ENCODE measurements around the gene GAB1. TPM values are rescaled to one million over a fixed set of nuclear protein-coding genes. Genes with fewer than 3 reads are reported as not detected.

GAB1 gene
- total RNA-seq, 3 donors from 2014 or later (not counting 1 experiment from before 2014, with no cell fraction given) = 11.5 to 25.4 (median 11.9) TPM

DNA sequence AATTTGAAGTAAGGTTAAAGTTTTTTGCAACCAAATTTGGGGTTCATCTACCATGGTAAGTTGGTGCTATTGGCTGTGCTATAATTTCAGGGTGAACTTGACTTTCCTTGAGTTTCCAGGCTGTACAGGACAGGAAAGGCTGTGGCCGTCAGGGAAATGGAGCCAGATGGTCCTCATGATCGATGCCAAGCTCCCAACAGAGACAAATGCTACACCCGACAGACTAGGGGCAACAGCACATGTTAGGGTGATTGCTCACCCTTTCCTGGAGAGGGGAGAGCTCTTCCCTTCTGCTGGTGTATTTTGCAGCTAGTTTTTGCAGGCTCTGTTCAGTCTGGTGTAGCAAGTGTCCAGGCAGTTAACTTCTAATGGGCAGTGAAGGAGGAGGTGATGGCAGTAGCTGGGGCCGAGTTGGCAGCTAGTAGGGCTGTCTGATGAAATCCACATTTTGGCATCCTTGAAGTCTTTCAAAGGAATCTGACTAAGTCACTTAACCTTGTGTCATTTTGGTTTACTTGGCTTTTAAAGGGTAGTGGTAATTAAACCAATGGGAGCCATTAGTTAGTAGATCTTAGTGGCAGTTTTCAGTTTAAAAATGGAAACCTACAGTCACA is 47.8 kb downstream of the GAB1 start:
- no peak overlapping the region for H3K27ac Mint-ChIP-seq
- Histone ChIP-seq H3K36me3 (ENCODE audit: control insufficient read depth, insufficient read depth, low read length) (no peaks in the 10 kb centered on the region), H3K4me1 (ENCODE audit: control insufficient read depth, insufficient read depth, low read length) (peaks cover 10% of the 10 kb centered on the region), H3K9me3 (ENCODE audit: control insufficient read depth, insufficient read depth, low read length) (no peaks in the 10 kb centered on the region), H3K27me3 (ENCODE audit: control insufficient read depth, insufficient read depth, low read length) (no peaks in the 10 kb centered on the region), H3K4me3 (ENCODE audit: low read length) (no peak overlapping the region), H3K27ac (ENCODE audit: low read length) (no peak overlapping the region)
- intact Hi-C loops (cut with micrococcal nuclease) = no loop called here
- no peak overlapping the region for H3K4me3 Mint-ChIP-seq
- H3K9me3 Mint-ChIP-seq = no peaks in the 10 kb centered on the region
- WGBS (ENCODE audit: insufficient coverage) = 94% methylated on average over 4 of the region's 4 CpGs
- H3K36me3 Mint-ChIP-seq = no peaks in the 10 kb centered on the region
- TF ChIP-seq, protein P1, sequence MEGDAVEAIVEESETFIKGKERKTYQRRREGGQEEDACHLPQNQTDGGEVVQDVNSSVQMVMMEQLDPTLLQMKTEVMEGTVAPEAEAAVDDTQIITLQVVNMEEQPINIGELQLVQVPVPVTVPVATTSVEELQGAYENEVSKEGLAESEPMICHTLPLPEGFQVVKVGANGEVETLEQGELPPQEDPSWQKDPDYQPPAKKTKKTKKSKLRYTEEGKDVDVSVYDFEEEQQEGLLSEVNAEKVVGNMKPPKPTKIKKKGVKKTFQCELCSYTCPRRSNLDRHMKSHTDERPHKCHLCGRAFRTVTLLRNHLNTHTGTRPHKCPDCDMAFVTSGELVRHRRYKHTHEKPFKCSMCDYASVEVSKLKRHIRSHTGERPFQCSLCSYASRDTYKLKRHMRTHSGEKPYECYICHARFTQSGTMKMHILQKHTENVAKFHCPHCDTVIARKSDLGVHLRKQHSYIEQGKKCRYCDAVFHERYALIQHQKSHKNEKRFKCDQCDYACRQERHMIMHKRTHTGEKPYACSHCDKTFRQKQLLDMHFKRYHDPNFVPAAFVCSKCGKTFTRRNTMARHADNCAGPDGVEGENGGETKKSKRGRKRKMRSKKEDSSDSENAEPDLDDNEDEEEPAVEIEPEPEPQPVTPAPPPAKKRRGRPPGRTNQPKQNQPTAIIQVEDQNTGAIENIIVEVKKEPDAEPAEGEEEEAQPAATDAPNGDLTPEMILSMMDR (IDR thresholded peaks at IDR 0.05) = no peak
- H3K27me3 Mint-ChIP-seq (ENCODE audit: low read depth in 2 of 2) = no peaks in the 10 kb centered on the region
- H3K4me1 Mint-ChIP-seq = peaks cover 20 to 24% of the 10 kb centered on the region in 2 donors
- ATAC-seq (no peak), DNase-seq (no peak)

- H3K27me3 Mint-ChIP-seq (ENCODE audit: low read depth in 2 of 2) = no peaks in the 10 kb centered on the region
- no peaks in the 10 kb centered on the region for H3K9me3 ChIP-seq (ENCODE audit: control insufficient read depth, insufficient read depth, low read length)
- DNase-seq (no peak), ATAC-seq (no peak)
- no peaks in the 10 kb centered on the region for H3K9me3 Mint-ChIP-seq
- H3K27ac ChIP-seq (ENCODE audit: low read length) = no peak overlapping the region
- H3K36me3 ChIP-seq (ENCODE audit: control insufficient read depth, insufficient read depth, low read length) = no peaks in the 10 kb centered on the region
- H3K4me3 Mint-ChIP-seq = no peak overlapping the region
- peaks cover 14% of the 10 kb centered on the region in 2 donors for H3K4me1 Mint-ChIP-seq
- H3K27ac Mint-ChIP-seq = no peak overlapping the region
- intact Hi-C loops (cut with micrococcal nuclease) = no loop called here
- 90% methylated on average over 1 of the region's 1 CpG for WGBS (ENCODE audit: insufficient coverage)
- TF ChIP-seq, protein P1 (IDR thresholded peaks at IDR 0.05) = no peak
- H3K4me3 ChIP-seq (ENCODE audit: low read length) = no peak overlapping the region
- no peaks in the 10 kb centered on the region for H3K27me3 ChIP-seq (ENCODE audit: control insufficient read depth, insufficient read depth, low read length)
- peaks cover 4% of the 10 kb centered on the region for H3K4me1 ChIP-seq (ENCODE audit: control insufficient read depth, insufficient read depth, low read length)
- H3K36me3 Mint-ChIP-seq = no peaks in the 10 kb centered on the region
Measured at GRCh38 chr4:143386812-143387211, 50.1 kb downstream of the GAB1 start.

DNA sequence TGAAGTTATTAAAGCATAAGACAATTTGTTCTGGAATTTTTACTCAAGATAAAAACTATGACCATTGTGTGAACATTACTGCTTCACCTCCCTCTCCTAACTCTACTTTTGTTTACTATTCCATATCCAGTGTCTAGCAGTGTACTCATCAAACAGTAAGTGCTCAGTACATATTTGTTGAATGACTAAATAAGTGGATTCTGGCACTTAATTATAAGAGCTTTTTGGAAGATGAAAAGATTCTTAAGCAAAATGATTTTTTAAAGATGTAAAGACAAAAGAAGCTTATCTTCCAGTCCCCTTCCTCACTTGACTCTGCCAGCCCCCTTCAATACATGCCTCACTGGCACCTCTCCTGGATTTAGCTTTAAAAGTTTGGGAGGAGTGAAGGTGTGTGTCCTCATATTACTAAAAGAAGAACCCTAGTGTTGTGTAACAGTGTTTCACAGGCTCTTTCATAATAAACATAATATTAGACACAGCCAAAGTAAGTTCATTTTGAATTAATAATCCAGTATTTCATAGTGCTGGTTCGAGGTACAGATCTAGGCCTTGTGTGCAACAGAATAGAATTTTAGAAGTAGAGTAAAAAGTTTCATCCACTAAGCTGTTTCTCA is 53.0 kb downstream of the GAB1 start:
- Mint-ChIP-seq H3K9me3 (no peaks in the 10 kb centered on the region), H3K27ac (no peak overlapping the region), H3K27me3 (ENCODE audit: low read depth in 2 of 2) (no peaks in the 10 kb centered on the region), H3K36me3 (no peaks in the 10 kb centered on the region), H3K4me3 (no peak overlapping the region), H3K4me1 (no peaks in the 10 kb centered on the region)
- Histone ChIP-seq H3K4me3 (ENCODE audit: low read length) (no peak overlapping the region), H3K9me3 (ENCODE audit: control insufficient read depth, insufficient read depth, low read length) (no peaks in the 10 kb centered on the region), H3K36me3 (ENCODE audit: control insufficient read depth, insufficient read depth, low read length) (no peaks in the 10 kb centered on the region), H3K27me3 (ENCODE audit: control insufficient read depth, insufficient read depth, low read length) (no peaks in the 10 kb centered on the region), H3K27ac (ENCODE audit: low read length) (no peak overlapping the region), H3K4me1 (ENCODE audit: control insufficient read depth, insufficient read depth, low read length) (no peaks in the 10 kb centered on the region)
- intact Hi-C loops (cut with micrococcal nuclease) = no loop called here
- 100% methylated on average over 1 of the region's 1 CpG for WGBS (ENCODE audit: insufficient coverage)
- DNase-seq (no peak), ATAC-seq (no peak)
- TF ChIP-seq, protein P1 (IDR thresholded peaks at IDR 0.05) = no peak

GRCh38 chr4:143390764-143391163 is 54.1 kb downstream of the GAB1 start:
- no peak overlapping the region for H3K4me3 ChIP-seq (ENCODE audit: low read length)
- no peaks in the 10 kb centered on the region for H3K27me3 ChIP-seq (ENCODE audit: control insufficient read depth, insufficient read depth, low read length)
- ATAC-seq (no peak), DNase-seq (no peak)
- intact Hi-C loops (cut with micrococcal nuclease) = no loop called here
- no peaks in the 10 kb centered on the region for H3K4me1 Mint-ChIP-seq
- no peak overlapping the region for H3K27ac Mint-ChIP-seq
- no peaks in the 10 kb centered on the region for H3K36me3 ChIP-seq (ENCODE audit: control insufficient read depth, insufficient read depth, low read length)
- H3K27ac ChIP-seq (ENCODE audit: low read length) = no peak overlapping the region
- no peaks in the 10 kb centered on the region for H3K9me3 Mint-ChIP-seq
- H3K9me3 ChIP-seq (ENCODE audit: control insufficient read depth, insufficient read depth, low read length) = no peaks in the 10 kb centered on the region
- H3K4me1 ChIP-seq (ENCODE audit: control insufficient read depth, insufficient read depth, low read length) = no peaks in the 10 kb centered on the region
- 65% methylated on average over 3 of the region's 3 CpGs for WGBS (ENCODE audit: insufficient coverage)
- H3K4me3 Mint-ChIP-seq = no peak overlapping the region
- H3K36me3 Mint-ChIP-seq = no peaks in the 10 kb centered on the region
- TF ChIP-seq, protein P1 (IDR thresholded peaks at IDR 0.05) = no peak
- H3K27me3 Mint-ChIP-seq (ENCODE audit: low read depth in 2 of 2) = no peaks in the 10 kb centered on the region
